Activated T-cell treated with anti-CD3 and anti-CD28 coated beads, Interleukin-2, amount 50 U/mL, for 4 hours (primary cell): ENCODE results near the gene SLC24A1. TPM values are rescaled to one million over a fixed set of nuclear protein-coding genes. Genes with fewer than 3 reads are reported as not detected.

Source experiments
- ATAC-seq, 2 donors: fragments of 200-7000 bp; cut with Tn5 transposase; one replicate each; pipeline ENCODE4 v1.10.0; 2021
- DNase-seq: peaks from one replicate; pipeline ENCODE4 v3.0.0-alpha.2; 2020
- H3K27me3 Mint-ChIP-seq: one replicate; pipeline ENCODE4 v1.8.0; 2021; ENCODE audit warnings: low read depth, mixed read lengths
- H3K36me3 Mint-ChIP-seq: one replicate; pipeline ENCODE4 v1.8.0; 2022; ENCODE audit warnings: mixed read lengths; ENCODE audit not compliant: insufficient read depth
- H3K4me1 Mint-ChIP-seq: one replicate; pipeline ENCODE4 v1.8.0; 2021; ENCODE audit warnings: low read depth, mixed read lengths
- H3K4me3 Mint-ChIP-seq: one replicate; pipeline ENCODE4 v1.8.0; 2021; ENCODE audit warnings: mild to moderate bottlenecking, moderate library complexity, mixed read lengths
- H3K9me3 Mint-ChIP-seq: one replicate; pipeline ENCODE4 v1.8.0; 2021; ENCODE audit warnings: mixed read lengths
- total RNA-seq, 3 donors: library from RNA; stranded (reverse); gene quantifications; one replicate each; pipeline ENCODE4 v1.2.1, GENCODE V29; 2021

SLC24A1 gene
- 1 to 10 TPM; 3.2 to 3.4 (median 3.3) TPM for total RNA-seq

DNA sequence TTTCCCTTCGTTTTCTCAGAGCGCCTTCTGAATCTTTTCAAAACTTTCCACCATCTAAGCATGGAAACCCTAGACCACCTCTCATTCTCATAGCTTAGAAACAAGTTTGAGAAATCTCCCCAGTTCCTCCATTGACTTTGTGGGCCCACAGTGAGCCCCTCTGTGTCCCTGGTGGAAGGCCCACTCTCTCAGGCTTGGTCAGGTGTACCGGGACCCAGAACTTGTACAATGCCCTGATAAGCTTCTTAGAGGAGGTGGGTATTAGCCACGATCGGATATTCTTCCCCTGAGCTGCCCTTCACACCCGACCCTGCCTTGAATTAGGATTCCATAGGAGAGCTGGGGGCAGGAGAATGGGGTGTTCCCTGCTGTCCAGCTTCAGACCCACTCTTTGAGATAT is at the start of gene SLC24A1:
SLC24A1 (plus strand) TSS at position 301 of the 400 bp plus-strand sequence. CDS start 2,143 bp downstream, outside the sequence.
- Mint-ChIP-seq H3K27me3 (no peaks in the 10 kb centered on the region), H3K36me3 (peaks cover 17% of the 10 kb centered on the region), H3K4me1 (no peaks in the 10 kb centered on the region)

DNA sequence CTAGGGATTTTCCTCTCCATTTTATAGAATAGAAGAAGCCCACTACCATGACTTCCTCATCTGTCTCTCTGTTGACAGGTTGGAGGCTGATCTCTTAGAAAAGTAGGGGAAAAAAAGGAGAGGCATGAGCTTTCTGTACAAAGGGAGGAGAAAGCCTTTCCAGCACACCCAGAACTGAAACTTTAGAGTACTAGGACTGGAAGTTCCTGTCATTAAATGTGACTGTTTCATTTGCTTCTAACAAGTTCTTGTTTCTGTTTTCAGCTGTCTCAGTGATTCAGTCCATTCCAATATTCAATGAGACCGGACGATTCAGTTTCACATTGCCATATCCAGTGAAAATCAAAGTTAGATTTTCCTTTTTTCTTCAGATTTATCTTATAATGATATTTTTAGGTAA is 49.8 kb upstream of the SLC24A1 start:
- H3K4me3 Mint-ChIP-seq: no peak overlapping the region
- no peak for DNase-seq
- no peaks in the 10 kb centered on the region for H3K4me1 Mint-ChIP-seq
- peaks cover 33% of the 10 kb centered on the region for H3K36me3 Mint-ChIP-seq
- ATAC-seq: no peak
- H3K27me3 Mint-ChIP-seq: no peaks in the 10 kb centered on the region
- H3K9me3 Mint-ChIP-seq: no peaks in the 10 kb centered on the region

More for the DNA sequence above, at the start of gene SLC24A1:
- no peaks in the 10 kb centered on the region for H3K9me3 Mint-ChIP-seq
- ATAC-seq (no peak), DNase-seq (no peak)
- no peak within 1 kb of the TSS for H3K4me3 Mint-ChIP-seq

DNA sequence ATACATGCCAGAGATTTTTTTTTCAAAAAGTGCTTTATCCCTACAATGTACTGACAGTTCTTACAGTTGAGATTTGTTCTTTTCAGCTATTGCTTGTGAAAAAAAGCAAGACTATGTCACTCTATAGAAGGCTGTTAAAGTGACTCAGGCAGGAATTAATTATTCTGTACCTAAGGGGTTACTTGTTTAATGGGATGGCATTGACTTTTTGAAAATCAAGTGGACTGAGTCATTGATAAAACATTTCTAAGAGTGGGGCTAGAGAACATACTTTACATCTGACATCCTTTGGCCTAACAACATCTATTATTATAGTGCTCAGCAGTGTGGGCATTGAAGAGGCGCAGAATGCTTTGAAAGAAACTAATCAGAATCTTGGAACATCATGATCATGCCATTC is 45.1 kb upstream of the SLC24A1 start:
- Mint-ChIP-seq H3K36me3 (peaks cover 30% of the 10 kb centered on the region), H3K9me3 (no peaks in the 10 kb centered on the region), H3K27me3 (no peaks in the 10 kb centered on the region), H3K4me3 (no peak overlapping the region), H3K4me1 (no peaks in the 10 kb centered on the region)
- ATAC-seq (no peak), DNase-seq (no peak)

DNA sequence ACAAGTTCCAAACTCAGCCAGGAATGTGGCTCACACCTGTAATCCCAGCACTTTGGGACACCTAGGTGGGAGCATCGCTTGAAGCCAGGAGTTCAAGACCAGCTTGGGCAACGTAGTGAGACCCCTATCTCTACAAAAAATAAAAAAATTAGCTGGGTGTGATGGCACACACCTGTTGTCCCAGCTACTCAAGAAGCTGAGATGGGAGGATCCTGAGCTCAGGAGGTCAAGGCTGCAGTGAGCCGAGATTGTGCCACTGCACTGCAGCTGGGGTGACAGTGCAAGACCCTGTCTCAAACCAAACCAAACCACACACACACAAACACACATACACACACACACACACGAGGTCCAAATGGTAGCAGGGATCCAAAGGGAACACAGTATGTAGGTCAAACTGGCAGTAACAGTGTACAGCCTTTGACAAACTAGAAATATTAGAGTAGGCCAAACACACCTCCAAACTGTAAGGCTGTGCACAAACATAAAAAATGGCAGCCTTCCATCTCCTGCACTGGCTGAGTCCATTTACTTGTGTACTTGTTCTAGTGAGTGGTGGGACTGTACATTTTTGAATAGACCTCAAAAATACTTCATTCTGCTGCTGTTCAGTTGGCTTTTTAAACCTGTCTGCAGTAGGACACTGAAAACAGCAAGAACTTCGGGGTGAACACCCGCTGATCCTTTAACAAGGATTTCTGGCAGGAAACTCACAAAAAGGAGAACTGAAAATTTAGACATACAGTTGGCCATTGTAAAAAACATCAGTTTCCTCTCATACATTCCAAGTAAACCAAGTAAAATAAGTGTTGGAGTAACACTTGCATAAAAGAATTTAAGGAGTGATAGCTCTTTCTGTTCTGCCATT is 44.4 kb upstream of the SLC24A1 start:
- H3K9me3 Mint-ChIP-seq: no peaks in the 10 kb centered on the region
- H3K4me1 Mint-ChIP-seq: peaks cover 3% of the 10 kb centered on the region
- peaks cover 33% of the 10 kb centered on the region for H3K36me3 Mint-ChIP-seq
- H3K27me3 Mint-ChIP-seq: no peaks in the 10 kb centered on the region
- ATAC-seq (no peak), DNase-seq (no peak)
- no peak overlapping the region for H3K4me3 Mint-ChIP-seq

DNA sequence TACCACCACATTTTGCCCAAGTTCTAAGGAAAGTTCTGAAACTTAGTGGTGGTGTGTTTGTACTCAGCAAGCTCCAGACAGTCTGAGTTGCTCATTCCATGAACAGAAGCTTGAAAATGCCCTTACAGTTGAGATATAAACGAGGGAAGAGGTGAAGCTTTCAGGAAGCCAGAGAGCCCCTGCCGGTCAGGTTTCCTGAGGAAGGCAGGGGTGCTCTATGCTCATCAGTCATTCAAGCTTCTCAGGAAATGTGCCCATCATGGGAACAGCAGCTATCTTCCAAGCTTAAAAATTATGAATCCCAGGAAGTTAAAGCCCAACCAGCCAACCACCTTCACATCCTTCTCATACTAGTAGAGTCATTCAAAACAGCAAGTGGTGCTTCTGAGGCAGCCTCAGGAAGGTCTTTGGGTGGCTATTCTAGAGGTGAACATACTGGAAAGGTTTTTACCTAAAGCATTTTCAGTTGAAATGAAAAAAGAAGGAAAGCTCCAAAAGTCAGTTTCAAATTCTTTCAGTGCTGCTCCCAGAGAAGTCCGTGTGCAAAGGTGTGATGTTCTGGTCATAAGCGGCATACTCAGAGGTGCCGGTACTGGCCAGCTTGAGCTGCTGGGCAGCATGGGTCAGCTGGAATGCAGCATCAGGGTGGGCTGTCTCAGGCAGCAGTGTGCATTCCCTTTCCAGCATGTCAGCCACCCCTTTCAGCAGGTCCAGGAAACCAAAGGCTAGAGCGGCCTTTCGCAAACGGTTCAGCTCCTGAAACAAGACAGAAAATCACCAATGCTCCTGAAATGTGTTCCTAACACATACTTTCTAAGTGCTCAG is 42.6 kb upstream of the SLC24A1 start:
- no peaks in the 10 kb centered on the region for H3K9me3 Mint-ChIP-seq
- no peak for ATAC-seq
- H3K36me3 Mint-ChIP-seq: peaks cover 48% of the 10 kb centered on the region
- H3K4me3 Mint-ChIP-seq: no peak overlapping the region
- no peaks in the 10 kb centered on the region for H3K27me3 Mint-ChIP-seq
- H3K4me1 Mint-ChIP-seq: peaks cover 17% of the 10 kb centered on the region
- no peak for DNase-seq

DNA sequence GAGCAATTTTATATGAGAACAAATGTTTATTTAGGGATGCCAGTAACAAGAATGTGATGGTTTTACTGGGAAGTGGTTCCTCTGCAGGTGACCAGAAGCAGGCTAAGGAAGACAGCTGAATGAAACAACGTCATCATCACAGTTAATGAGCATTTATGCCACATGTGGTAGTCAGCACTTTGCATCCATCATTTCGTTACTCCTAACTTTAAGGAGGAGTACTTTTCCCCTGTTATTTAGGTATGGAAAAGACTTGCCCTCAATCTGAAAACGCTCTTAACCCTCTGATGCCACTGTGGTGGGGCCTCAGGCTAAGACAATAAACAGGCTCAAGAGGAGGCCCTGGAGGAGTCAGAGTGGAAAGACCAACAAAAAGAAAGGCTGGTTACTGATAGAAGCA is 42.0 kb upstream of the SLC24A1 start:
- no peaks in the 10 kb centered on the region for H3K9me3 Mint-ChIP-seq
- H3K27me3 Mint-ChIP-seq: no peaks in the 10 kb centered on the region
- H3K4me1 Mint-ChIP-seq: peaks cover 24% of the 10 kb centered on the region
- DNase-seq (no peak), ATAC-seq (no peak)
- H3K36me3 Mint-ChIP-seq: peaks cover 53% of the 10 kb centered on the region
- H3K4me3 Mint-ChIP-seq: no peak overlapping the region

DNA sequence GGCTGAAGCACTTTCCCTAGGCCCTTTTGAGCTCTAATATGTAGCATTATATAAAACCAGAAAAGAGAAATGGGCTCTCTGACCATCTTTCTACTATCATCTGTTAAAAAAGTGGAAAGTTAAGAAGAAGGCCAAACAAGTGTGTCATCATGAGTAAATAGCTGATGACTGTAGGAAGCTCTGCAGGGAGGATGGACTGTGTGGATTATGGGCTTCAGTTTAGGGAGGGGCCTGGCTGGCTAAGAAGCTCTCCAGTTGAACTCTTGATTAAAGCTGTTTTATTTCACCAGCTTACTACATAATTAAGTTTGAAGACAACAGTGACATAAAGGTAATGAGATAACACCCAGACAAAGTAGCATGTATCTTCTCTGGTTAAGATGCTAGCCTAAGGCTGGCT is 41.5 kb upstream of the SLC24A1 start:
- no peak for ATAC-seq
- Mint-ChIP-seq H3K36me3 (peaks cover 54% of the 10 kb centered on the region), H3K9me3 (no peaks in the 10 kb centered on the region), H3K4me3 (no peak overlapping the region), H3K4me1 (peaks cover 25% of the 10 kb centered on the region), H3K27me3 (no peaks in the 10 kb centered on the region)
- no peak for DNase-seq

DNA sequence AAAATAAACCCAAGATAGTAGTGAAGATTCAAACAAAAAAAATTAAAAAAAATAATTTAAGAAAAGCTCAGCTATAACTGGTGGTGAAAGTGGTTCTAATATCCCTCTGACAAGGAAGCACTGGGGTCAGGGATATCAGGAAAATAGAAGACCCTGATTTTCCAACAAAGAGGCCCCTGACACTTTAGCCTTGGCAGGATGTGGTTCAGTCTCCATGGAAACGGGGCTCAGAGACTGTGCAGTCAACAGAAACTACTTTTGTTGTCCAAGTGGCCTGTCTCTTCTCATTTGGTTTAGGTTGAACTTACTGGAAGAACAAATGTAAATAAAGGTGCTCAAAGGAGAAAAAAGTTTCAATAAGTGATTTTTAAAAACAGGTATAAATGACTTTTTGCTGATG is 38.0 kb upstream of the SLC24A1 start:
- peak; percentile 10 for DNase-seq
- Mint-ChIP-seq H3K4me3 (no peak overlapping the region), H3K4me1 (peaks cover 31% of the 10 kb centered on the region), H3K27me3 (no peaks in the 10 kb centered on the region), H3K9me3 (no peaks in the 10 kb centered on the region), H3K36me3 (peaks cover 60% of the 10 kb centered on the region)
- no peak for ATAC-seq

DNA sequence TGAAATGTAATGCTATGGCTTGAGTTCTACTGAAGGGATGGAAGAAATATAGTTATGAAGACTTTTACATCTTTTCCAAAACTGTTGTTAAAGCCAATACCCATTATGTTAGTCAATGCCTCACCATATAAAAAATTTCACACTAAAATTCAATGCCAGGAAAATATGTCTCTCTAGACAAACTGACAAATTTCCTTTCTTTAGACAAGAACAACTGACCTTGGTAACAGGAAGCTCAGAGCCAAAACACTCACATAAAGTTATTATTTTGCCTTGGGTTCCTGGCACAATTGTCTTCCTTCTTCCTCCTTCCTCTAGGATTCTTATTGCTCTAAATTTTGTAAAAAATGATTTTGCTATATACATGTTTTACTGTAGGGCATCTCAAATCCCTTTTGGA is 37.5 kb upstream of the SLC24A1 start:
- Mint-ChIP-seq H3K9me3 (no peaks in the 10 kb centered on the region), H3K36me3 (peaks cover 62% of the 10 kb centered on the region), H3K4me3 (no peak overlapping the region), H3K27me3 (no peaks in the 10 kb centered on the region), H3K4me1 (peaks cover 31% of the 10 kb centered on the region)
- DNase-seq: no peak
- ATAC-seq: no peak

DNA sequence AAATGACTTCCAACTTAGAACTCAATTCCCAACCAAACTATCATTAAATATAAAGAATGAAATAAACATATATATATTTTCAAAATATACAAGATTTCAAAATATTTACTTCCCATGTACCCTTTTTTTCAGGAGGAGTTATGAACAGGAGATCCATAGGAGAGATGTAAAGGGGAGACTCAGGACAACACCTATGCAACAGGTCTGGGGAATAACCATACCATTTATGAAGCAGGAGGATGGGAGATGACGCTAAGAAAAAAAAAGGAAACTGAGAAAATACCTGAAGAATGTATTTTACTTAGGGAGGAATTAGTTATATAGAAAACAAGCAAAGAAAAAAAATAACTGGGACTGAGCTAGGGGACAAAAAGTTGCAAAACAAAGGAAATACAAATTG is 34.6 kb upstream of the SLC24A1 start:
- H3K4me3 Mint-ChIP-seq: no peak overlapping the region
- DNase-seq: no peak
- no peaks in the 10 kb centered on the region for H3K27me3 Mint-ChIP-seq
- peaks cover 69% of the 10 kb centered on the region for H3K36me3 Mint-ChIP-seq
- no peak for ATAC-seq
- H3K9me3 Mint-ChIP-seq: no peaks in the 10 kb centered on the region
- H3K4me1 Mint-ChIP-seq: peaks cover 33% of the 10 kb centered on the region

DNA sequence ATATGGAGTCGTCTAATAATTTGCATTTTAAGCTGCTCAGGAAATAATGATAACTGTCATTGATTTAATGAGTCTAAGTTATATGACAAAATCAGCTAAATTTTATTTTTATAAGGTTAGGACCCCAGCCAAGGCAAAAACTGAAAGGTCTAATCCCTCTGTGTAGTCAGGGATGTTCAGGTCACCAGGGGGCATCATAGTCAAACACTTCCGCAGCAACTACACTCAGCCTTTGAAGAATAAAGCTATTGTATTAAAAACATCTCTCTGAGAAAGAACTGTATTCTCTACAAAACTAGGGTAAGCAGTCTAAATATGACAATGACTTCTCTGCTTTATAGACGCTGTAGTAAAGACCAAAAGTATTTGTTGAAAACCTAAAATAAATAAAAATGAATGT is 25.8 kb upstream of the SLC24A1 start:
- DNase-seq: no peak

DNA sequence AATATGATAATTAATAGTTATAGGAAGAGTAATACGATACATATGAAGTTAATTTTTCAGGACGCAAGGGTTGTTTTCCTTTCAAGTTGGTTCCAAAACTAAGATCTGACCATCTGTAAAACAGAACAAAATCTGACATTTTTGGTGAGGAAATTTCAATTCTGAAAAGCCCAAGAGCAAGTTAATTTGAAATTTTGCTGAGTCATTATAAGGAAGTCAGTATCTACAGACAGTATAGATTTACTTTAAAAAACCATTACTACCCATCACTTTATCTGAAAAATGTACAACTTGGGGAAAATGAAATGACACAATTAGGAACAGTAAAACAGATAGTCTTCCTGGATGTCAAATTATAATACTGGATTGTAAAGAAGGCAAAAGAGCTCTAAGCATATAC is 23.3 kb upstream of the SLC24A1 start:
- Mint-ChIP-seq H3K4me3 (no peak overlapping the region), H3K4me1 (no peaks in the 10 kb centered on the region), H3K27me3 (no peaks in the 10 kb centered on the region), H3K36me3 (peaks cover 20% of the 10 kb centered on the region), H3K9me3 (no peaks in the 10 kb centered on the region)
- DNase-seq (no peak), ATAC-seq (no peak)

More for the DNA sequence above, 25.8 kb upstream of the SLC24A1 start:
- no peaks in the 10 kb centered on the region for H3K9me3 Mint-ChIP-seq
- peaks cover 25% of the 10 kb centered on the region for H3K36me3 Mint-ChIP-seq
- H3K27me3 Mint-ChIP-seq: no peaks in the 10 kb centered on the region
- no peak overlapping the region for H3K4me3 Mint-ChIP-seq
- H3K4me1 Mint-ChIP-seq: no peaks in the 10 kb centered on the region
- ATAC-seq: no peak

DNA sequence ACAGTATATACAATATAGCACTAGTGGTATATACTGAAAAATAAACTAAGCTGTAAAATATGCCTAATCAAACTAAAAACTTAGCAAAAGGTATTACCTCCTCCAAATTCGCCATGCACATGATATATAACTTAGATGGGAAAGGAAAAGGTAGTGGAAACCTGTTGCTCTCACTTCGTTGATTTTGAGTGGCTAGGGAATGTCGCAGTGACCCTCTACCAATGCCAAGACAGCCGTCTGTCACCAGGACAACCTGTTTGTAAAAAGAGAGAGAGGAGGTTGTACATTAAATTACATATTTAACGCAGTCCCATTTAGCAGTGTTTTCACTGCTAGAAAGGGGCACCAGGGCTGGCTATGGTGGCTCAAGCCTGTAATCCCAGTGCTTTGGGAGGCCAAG is 22.1 kb upstream of the SLC24A1 start:
- H3K4me3 Mint-ChIP-seq: no peak overlapping the region
- no peaks in the 10 kb centered on the region for H3K27me3 Mint-ChIP-seq

DNA sequence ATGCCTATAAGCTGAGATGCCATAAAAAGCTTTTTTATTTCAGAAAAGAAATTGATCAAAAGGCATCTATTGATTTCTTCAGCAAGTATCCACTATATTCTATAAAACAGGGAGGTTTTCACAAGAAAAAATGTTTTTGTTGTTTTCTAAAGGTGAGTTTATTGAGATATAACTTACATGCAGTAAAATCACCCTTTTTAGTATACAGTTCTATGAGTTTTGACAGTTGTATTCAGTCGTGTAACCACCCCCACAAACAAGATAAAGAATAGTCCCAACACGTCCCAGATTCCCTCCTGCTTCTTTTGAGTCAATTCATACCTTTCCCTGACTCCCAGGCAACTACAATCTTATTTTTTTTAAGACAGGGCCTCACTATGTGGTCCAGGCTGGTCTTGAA is 18.6 kb upstream of the SLC24A1 start:
- Mint-ChIP-seq H3K4me3 (no peak overlapping the region), H3K9me3 (no peaks in the 10 kb centered on the region), H3K27me3 (no peaks in the 10 kb centered on the region), H3K36me3 (peaks cover 17% of the 10 kb centered on the region), H3K4me1 (no peaks in the 10 kb centered on the region)
- DNase-seq (no peak), ATAC-seq (no peak)

More for the DNA sequence above, 22.1 kb upstream of the SLC24A1 start:
- DNase-seq: no peak
- H3K36me3 Mint-ChIP-seq: peaks cover 21% of the 10 kb centered on the region
- H3K4me1 Mint-ChIP-seq: no peaks in the 10 kb centered on the region
- H3K9me3 Mint-ChIP-seq: no peaks in the 10 kb centered on the region
- no peak for ATAC-seq

DNA sequence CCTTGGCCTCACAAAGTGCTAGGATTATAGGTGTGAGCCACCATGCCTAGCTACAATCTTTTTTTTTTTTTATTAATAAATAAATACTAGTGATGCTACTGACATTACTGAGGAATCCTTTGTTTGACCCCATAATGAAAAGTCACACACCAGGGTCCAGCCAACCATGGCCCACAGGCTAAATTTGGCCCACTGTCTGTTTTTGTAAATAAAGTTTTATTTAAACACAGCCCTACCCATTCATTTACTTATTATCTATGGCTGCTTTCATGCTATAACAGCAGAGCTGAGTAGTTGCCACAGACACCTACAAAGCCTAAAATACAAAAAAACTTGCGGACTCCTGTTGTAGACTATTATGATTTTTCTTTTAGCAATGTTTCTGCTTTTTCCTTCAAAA is 18.2 kb upstream of the SLC24A1 start:
- Mint-ChIP-seq H3K4me3 (no peak overlapping the region), H3K27me3 (no peaks in the 10 kb centered on the region), H3K9me3 (no peaks in the 10 kb centered on the region), H3K4me1 (peaks cover 1% of the 10 kb centered on the region), H3K36me3 (peaks cover 13% of the 10 kb centered on the region)
- no peak for ATAC-seq
- no peak for DNase-seq
